Fibroblast of villous mesenchyme (primary cell): ENCODE data around the gene POLQ. TPM values are rescaled to one million over a fixed set of nuclear protein-coding genes. Genes with fewer than 3 reads are reported as not detected.

ENCODE experiments used
- DNase-seq: peaks from one replicate; pipeline ENCODE4 v3.0.0-alpha.2; 2010; ENCODE audit warnings: low read depth
- H3K4me3 ChIP-seq: 2 replicates; pipeline ENCODE4 v1.5.1; 2011; ENCODE audit warnings: low read depth, mild to moderate bottlenecking, low read length
- CTCF ChIP-seq: IDR thresholded peaks from 2 replicates; pipeline ENCODE4 v1.5.1; 2012; ENCODE audit warnings: low read depth, mild to moderate bottlenecking, low read length; ENCODE audit not compliant: insufficient read depth
- total RNA-seq: library from RNA; depleted of rRNA; stranded (reverse); fragments of >200 nt; gene quantifications from 2 replicates; pipeline ENCODE4 v1.2.3, GENCODE V29; 2012

Gene POLQ
- total RNA-seq, 1 donor: 6.9 TPM

- TF ChIP-seq CTCF: no peak
- no peak overlapping the region for H3K4me3 ChIP-seq
Observed at GRCh38 chr3:121514496-121514895, 31.3 kb downstream of the POLQ start.

GRCh38 chr3:121508389-121508788 is 37.4 kb downstream of the POLQ start:
- H3K4me3 ChIP-seq: no peak overlapping the region
- no peak for TF ChIP-seq CTCF
- no peak for DNase-seq

More at GRCh38 chr3:121514496-121514895, 31.3 kb downstream of the POLQ start:
- DNase-seq: no peak

GRCh38 chr3:121505256-121505655 is 40.5 kb downstream of the POLQ start:
- no peak for TF ChIP-seq CTCF
- no peak overlapping the region for H3K4me3 ChIP-seq
- no peak for DNase-seq

- H3K4me3 ChIP-seq: no peak overlapping the region
- DNase-seq: no peak
- TF ChIP-seq CTCF: no peak
Observed at GRCh38 chr3:121504618-121505017, 41.2 kb downstream of the POLQ start.

- DNase-seq: peak; percentile 15
- TF ChIP-seq CTCF: no peak
- H3K4me3 ChIP-seq: no peak overlapping the region
Observed at GRCh38 chr3:121496786-121497185, 49.0 kb downstream of the POLQ start.

- peak; percentile 24 for TF ChIP-seq CTCF
- no peak overlapping the region for H3K4me3 ChIP-seq
- peak; percentile 13 for DNase-seq
Observed at GRCh38 chr3:121493431-121493830, 52.4 kb downstream of the POLQ start.

GRCh38 chr3:121491683-121492320 is 54.0 kb downstream of the POLQ start:
- no peak for DNase-seq
- H3K4me3 ChIP-seq: no peak overlapping the region
- no peak for TF ChIP-seq CTCF
